Pancreas (tissue), 10 donors: ENCODE measurements around the gene AMZ1. TPM values are rescaled to one million over a fixed set of nuclear protein-coding genes. Genes with fewer than 3 reads are reported as not detected.

Experiments used
- ATAC-seq, 4 donors: fragments of 200-7000 bp; cut with Tn5 transposase; one replicate each; pipeline versions ENCODE4 v1.8.0 to v1.9.1; 2020; ENCODE audit warnings: mild to moderate bottlenecking in 4 of 4, moderate library complexity in 4 of 4
- DNase-seq, 6 donors: peaks; one replicate each; pipeline ENCODE4 v3.0.0-alpha.2; 2020
- FAIRE-seq: peaks from 2 replicates; lab custom pipeline; 2012; peaks lifted over from hg19 to GRCh38; lab: Jason Lieb, UNC
- H3K27ac ChIP-seq, 4 donors: fragments of 200-600 bp; sonication (generic); 1 replicate in 3 of 4; 2 replicates in 1 of 4; pipeline versions ENCODE4 v1.5.0 to v1.8.0; 2020
- H3K27me3 ChIP-seq, 4 donors: fragments of 200-600 bp; one replicate each; pipeline ENCODE4 v1.8.0; 2021
- H3K36me3 ChIP-seq, 3 donors: fragments of 200-600 bp; sonication (generic) in 1 of 3; one replicate each; pipeline versions ENCODE4 v1.5.0 to v1.8.0; 2020 to 2021
- H3K4me1 ChIP-seq, 3 donors: fragments of 200-600 bp; one replicate each; pipeline ENCODE4 v1.8.0; 2021
- H3K4me3 ChIP-seq, 4 donors: fragments of 200-600 bp; sonication (generic) in 2 of 4; one replicate each; pipeline versions ENCODE4 v1.5.0 to v1.8.0; 2020 to 2021
- H3K9me3 ChIP-seq, 4 donors: fragments of 200-600 bp; one replicate each; pipeline ENCODE4 v1.8.0; 2021
- WGBS, 2 donors: extraction: QIAGEN DNeasy Blood & Tissue Kit; methylation state at CpG; one replicate each; pipeline ENCODE4 v1.1.7; 2013; 5-methylcytosine and 5-hydroxymethylcytosine counted together
- intact Hi-C, 3 donors: fragments of 100-400 bp; cut with DNase I; formaldehyde crosslinking; loops; one replicate each; pipeline versions ENCODE4 v1.11.1 to v1.14.2; 2022
- polyA plus RNA-seq, 2 donors: library from polyadenylated mRNA; stranded (reverse); fragments of 200-250 nt; gene quantifications; one replicate each; pipeline ENCODE4 v1.2.3, GENCODE V29; 2013
- total RNA-seq, 6 donors: library from RNA; stranded (reverse); fragmentation: NEBNext Ultra II Directional in 4 of 6; extraction: Animal tissue kit (Norgen Biotek cat#: 25700) in 4 of 6; gene quantifications; one replicate each; pipeline versions ENCODE4 v1.2.1 to v1.2.4, GENCODE V29; 2021 to 2023
- TF ChIP-seq, protein P1 (sequence below), 4 donors: fragments of 200-600 bp; sonication (generic) in 3 of 4; IDR thresholded peaks; one replicate each; pipeline versions ENCODE4 v1.5.0 to v1.8.0; 2021; ENCODE audit warnings: antibody characterized with exemption in 4 of 4
- donor health status: healthy with polysubstance abuse.
- donor health status: DM: no; HTN: no; CAD: no; lungs with moderate emphysema.
- donor health status: DM: no; HTN: no; CAD: no.
- donor health status: control.
- donor health status: control.
- donor health status: Bipolar disorder and iron deficiency.
- donor health status: DM: yes; HTN: yes; CAD: no.
- donor health status: DM: no; HTN: no; CAD: no.
- donor health status: DM: no; HTN: no; CAD: no.
- donor health status: DM: yes; HTN: yes; CAD: no.

AMZ1 gene
- total and polyA plus RNA-seq, 8 donors = 0.04 to 0.19 (median 0.05) TPM; not detected in 5

- DNase-seq = peak in 1 of 6 donors; percentile 46
- WGBS, 2 donors = 87 to 90% methylated on average over 29 of the region's 29 CpGs
- intact Hi-C loops = no loop called here
Observed at GRCh38 chr7:2655870-2656614, 32.0 kb upstream of the AMZ1 start.

DNA sequence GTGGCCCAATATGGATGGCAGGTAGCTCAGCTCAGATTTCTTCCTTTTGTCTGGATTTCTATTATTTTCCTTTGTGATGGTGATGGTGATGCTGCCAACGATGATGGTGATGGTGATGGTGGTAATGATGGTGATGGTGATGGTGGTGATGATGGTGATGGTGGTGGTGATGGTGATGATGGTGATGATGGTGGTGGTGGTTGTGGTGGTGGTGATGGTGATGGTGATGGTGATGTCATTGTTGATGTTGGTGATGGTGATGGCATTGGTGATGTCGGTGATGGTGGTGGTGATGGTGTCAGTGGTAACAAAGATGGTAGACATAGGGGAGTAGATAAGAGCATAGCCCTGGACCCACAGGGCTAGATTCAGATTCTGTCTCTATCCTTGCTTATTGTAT is 30.8 kb upstream of the AMZ1 start:
- Histone ChIP-seq H3K27ac (no peak overlapping the region), H3K4me1 (no peaks in the 10 kb centered on the region), H3K4me3 (no peak overlapping the region), H3K9me3 (no peaks in the 10 kb centered on the region), H3K27me3 (no peaks in the 10 kb centered on the region), H3K36me3 (no peaks in the 10 kb centered on the region)
- WGBS, 2 donors = 83 to 93% methylated on average over 2 of the region's 2 CpGs
- TF ChIP-seq, protein P1, sequence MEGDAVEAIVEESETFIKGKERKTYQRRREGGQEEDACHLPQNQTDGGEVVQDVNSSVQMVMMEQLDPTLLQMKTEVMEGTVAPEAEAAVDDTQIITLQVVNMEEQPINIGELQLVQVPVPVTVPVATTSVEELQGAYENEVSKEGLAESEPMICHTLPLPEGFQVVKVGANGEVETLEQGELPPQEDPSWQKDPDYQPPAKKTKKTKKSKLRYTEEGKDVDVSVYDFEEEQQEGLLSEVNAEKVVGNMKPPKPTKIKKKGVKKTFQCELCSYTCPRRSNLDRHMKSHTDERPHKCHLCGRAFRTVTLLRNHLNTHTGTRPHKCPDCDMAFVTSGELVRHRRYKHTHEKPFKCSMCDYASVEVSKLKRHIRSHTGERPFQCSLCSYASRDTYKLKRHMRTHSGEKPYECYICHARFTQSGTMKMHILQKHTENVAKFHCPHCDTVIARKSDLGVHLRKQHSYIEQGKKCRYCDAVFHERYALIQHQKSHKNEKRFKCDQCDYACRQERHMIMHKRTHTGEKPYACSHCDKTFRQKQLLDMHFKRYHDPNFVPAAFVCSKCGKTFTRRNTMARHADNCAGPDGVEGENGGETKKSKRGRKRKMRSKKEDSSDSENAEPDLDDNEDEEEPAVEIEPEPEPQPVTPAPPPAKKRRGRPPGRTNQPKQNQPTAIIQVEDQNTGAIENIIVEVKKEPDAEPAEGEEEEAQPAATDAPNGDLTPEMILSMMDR (IDR thresholded peaks at IDR 0.05) = no peak
- FAIRE-seq = no peak
- ATAC-seq = no peak
- no peak for DNase-seq
- intact Hi-C loops = no loop called here

More at GRCh38 chr7:2655870-2656614, 32.0 kb upstream of the AMZ1 start:
- no peak overlapping the region for H3K4me3 ChIP-seq
- H3K4me1 ChIP-seq = no peaks in the 10 kb centered on the region
- H3K9me3 ChIP-seq = no peaks in the 10 kb centered on the region
- TF ChIP-seq, protein P1 (IDR thresholded peaks at IDR 0.05) = no peak
- H3K36me3 ChIP-seq = no peaks in the 10 kb centered on the region
- no peaks in the 10 kb centered on the region for H3K27me3 ChIP-seq
- H3K27ac ChIP-seq = no peak overlapping the region
- FAIRE-seq = no peak
- no peak for ATAC-seq

GRCh38 chr7:2657920-2658671 is 29.9 kb upstream of the AMZ1 start:
- no peak for FAIRE-seq
- H3K9me3 ChIP-seq = no peaks in the 10 kb centered on the region
- H3K36me3 ChIP-seq = no peaks in the 10 kb centered on the region
- peak in 1 of 6 donors; percentile 71 for DNase-seq
- TF ChIP-seq, protein P1 (IDR thresholded peaks at IDR 0.05) = no peak
- intact Hi-C loops = no loop called here
- no peak overlapping the region for H3K27ac ChIP-seq
- H3K27me3 ChIP-seq = no peaks in the 10 kb centered on the region
- 93 to 95% methylated on average over 33 of the region's 33 CpGs for WGBS, 2 donors
- H3K4me3 ChIP-seq = no peak overlapping the region
- no peaks in the 10 kb centered on the region for H3K4me1 ChIP-seq
- ATAC-seq = no peak

DNA sequence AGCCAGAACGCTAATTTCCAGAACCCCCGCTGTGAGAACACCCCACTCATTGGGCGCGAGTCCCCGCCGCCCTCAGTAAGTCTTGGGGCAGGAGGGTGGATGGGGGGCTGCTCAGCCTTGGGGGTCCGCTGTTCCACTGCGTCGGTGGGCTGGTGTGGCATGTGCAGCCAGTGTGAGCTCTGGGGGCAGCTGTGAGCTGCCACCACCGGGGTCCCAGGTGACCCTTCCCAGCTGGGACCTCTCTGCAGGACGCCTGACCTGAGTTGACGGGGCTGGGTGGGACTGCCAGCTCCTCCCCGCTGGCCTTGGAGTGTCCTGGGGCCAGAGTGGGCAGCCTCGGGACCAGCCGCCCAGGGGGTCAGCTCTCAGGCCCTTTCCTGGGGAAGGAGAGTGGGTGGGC is 29.1 kb upstream of the AMZ1 start:
- DNase-seq (peak in 1 of 6 donors; percentile 58), FAIRE-seq (no peak), ATAC-seq (no peak)
- no peak overlapping the region for H3K4me3 ChIP-seq
- intact Hi-C loops = no loop called here
- no peaks in the 10 kb centered on the region for H3K9me3 ChIP-seq
- no peaks in the 10 kb centered on the region for H3K36me3 ChIP-seq
- H3K27ac ChIP-seq = no peak overlapping the region
- no peaks in the 10 kb centered on the region for H3K27me3 ChIP-seq
- TF ChIP-seq, protein P1 (IDR thresholded peaks at IDR 0.05) = no peak
- H3K4me1 ChIP-seq = no peaks in the 10 kb centered on the region
- WGBS, 2 donors = 91 to 96% methylated on average over 12 to 15 of the region's 15 CpGs
